GM12878 (cell line): ENCODE results near the gene POLR3G. TPM values are rescaled to one million over a fixed set of nuclear protein-coding genes. Genes with fewer than 3 reads are reported as not detected.

Source experiments
- ATAC-seq: fragments of 200-7000 bp; cut with Tn5 transposase; 3 replicates; pipeline ENCODE4 v1.9.1; 2020; ENCODE audit warnings: mild to moderate bottlenecking, moderate library complexity
- BruUV-seq: library from RNA; stranded (reverse); fragments of 400-500 nt; replicated peaks from 2 replicates; lab custom pipeline; 2021; lab: Mats Ljungman, UMichigan
- CTCF ChIA-PET: fragments of 300-600 bp; sonication (Branson Sonifier 250); formaldehyde crosslinking; extraction: SDS; loops from one replicate; lab custom pipeline; 2021; ENCODE audit warnings: inconsistent platforms; lab: Yijun Ruan, JAX
- POLR2A ChIA-PET: fragments of 350-600 bp; formaldehyde crosslinking; extraction: SDS; loops from one replicate; lab custom pipeline; 2021; ENCODE audit warnings: inconsistent platforms; lab: Charles Lee
- RAD21 ChIA-PET: fragments of 300-600 bp; sonication (Branson Sonifier 250); formaldehyde crosslinking; loops from one replicate; lab custom pipeline; 2023; ENCODE audit warnings: antibody characterized with exemption; ENCODE audit not compliant: unreplicated experiment; lab: Charles Lee
- SMC1A ChIA-PET: fragments of 300-600 bp; sonication (Branson Sonifier 250); formaldehyde crosslinking; loops from one replicate; lab custom pipeline; 2023; ENCODE audit not compliant: unreplicated experiment, uncharacterized antibody; lab: Charles Lee
- DNase-seq: peaks from one replicate; pipeline ENCODE4 v3.0.0-alpha.2; 2011; ENCODE audit warnings: low read depth, low spot score
- FAIRE-seq: peaks from 3 replicates; lab custom pipeline; 2011; peaks lifted over from hg19 to GRCh38; lab: Jason Lieb, UNC
- H2AFZ ChIP-seq: 2 replicates; pipeline ENCODE4 v1.6.0; 2011; ENCODE audit warnings: low read depth, low read length, control low read depth; ENCODE audit not compliant: control insufficient read depth
- H3K27ac ChIP-seq: 2 replicates; pipeline ENCODE4 v1.5.1; 2011; ENCODE audit warnings: control low read depth; ENCODE audit not compliant: control insufficient read depth, insufficient read depth
- H3K27me3 ChIP-seq, 2 experiments: replicated peaks in 1 of 2; 2 replicates each; pipeline versions ENCODE4 v1.6.0 to v1.6.1; 2011; ENCODE audit warnings: low read length in 1 of 2; ENCODE audit not compliant: control insufficient read depth in 2 of 2, insufficient read depth in 2 of 2
- H3K36me3 ChIP-seq, 2 experiments: 2 replicates each; pipeline ENCODE4 v1.5.1; 2011; ENCODE audit warnings: low read length in 1 of 2; ENCODE audit not compliant: control insufficient read depth in 2 of 2, insufficient read depth in 2 of 2
- H3K4me1 ChIP-seq: 2 replicates; pipeline ENCODE4 v1.6.1; 2011; ENCODE audit warnings: mild to moderate bottlenecking, low read length, moderate library complexity, mixed read lengths; ENCODE audit not compliant: control insufficient read depth, insufficient read depth
- H3K4me2 ChIP-seq: 2 replicates; pipeline ENCODE4 v1.6.0; 2011; ENCODE audit warnings: control low read depth; ENCODE audit not compliant: control insufficient read depth, insufficient read depth
- H3K4me3 ChIP-seq: fragments of 200-600 bp; sonication (generic); 2 replicates; pipeline ENCODE4 v1.5.1; 2016
- H3K79me2 ChIP-seq: 2 replicates; pipeline ENCODE4 v1.6.0; 2011; ENCODE audit warnings: low read length; ENCODE audit not compliant: control insufficient read depth, insufficient read depth
- H3K9ac ChIP-seq: 2 replicates; pipeline ENCODE4 v1.8.0; 2011; ENCODE audit warnings: low read length, control low read depth, mixed read lengths; ENCODE audit not compliant: control insufficient read depth, insufficient read depth
- H3K9me3 ChIP-seq: replicated peaks from 3 replicates; pipeline ENCODE4 v1.5.1; 2011; ENCODE audit warnings: mild to moderate bottlenecking, low read length; ENCODE audit not compliant: control insufficient read depth, insufficient read depth
- H4K20me1 ChIP-seq: 2 replicates; pipeline ENCODE4 v1.6.0; 2011; ENCODE audit not compliant: control insufficient read depth, insufficient read depth
- BCL11A ChIP-seq: IDR thresholded peaks from 2 replicates; pipeline ENCODE4 v1.6.1; 2011; ENCODE audit warnings: low read depth, low read length
- EZH2 ChIP-seq: IDR thresholded peaks from 2 replicates; pipeline ENCODE4 v1.6.1; 2012; ENCODE audit warnings: low read depth, mild to moderate bottlenecking, control low read depth, inconsistent platforms, low read length, borderline replicate concordance; ENCODE audit not compliant: control insufficient read depth
- FOS ChIP-seq: IDR thresholded peaks from 3 replicates; pipeline ENCODE4 v1.6.1; 2011; ENCODE audit warnings: borderline replicate concordance; ENCODE audit not compliant: insufficient read length; ENCODE audit errors: extremely low read depth
- HDAC6 ChIP-seq: fragments of 200-600 bp; sonication (generic); IDR thresholded peaks from one replicate; pipeline ENCODE4 v1.8.0; 2017; ENCODE audit warnings: antibody characterized with exemption; ENCODE audit not compliant: unreplicated experiment
- IKZF1 ChIP-seq: fragments of 450-650 bp; conservative IDR thresholded peaks from 2 replicates; pipeline ENCODE4 v1.6.1; 2017; ENCODE audit warnings: antibody characterized with exemption, mild to moderate bottlenecking
- SUPT20H ChIP-seq: IDR thresholded peaks from 2 replicates; pipeline ENCODE4 v1.6.1; 2011; ENCODE audit warnings: low read depth, mild to moderate bottlenecking, low read length, moderate library complexity, borderline replicate concordance; ENCODE audit not compliant: control insufficient read depth
- SUZ12 ChIP-seq: fragments of 200-600 bp; sonication (generic); IDR thresholded peaks from one replicate; pipeline ENCODE4 v1.6.1; 2018; ENCODE audit warnings: antibody characterized with exemption, mild to moderate bottlenecking; ENCODE audit not compliant: unreplicated experiment
- ZNF24 ChIP-seq: fragments of 450-650 bp; IDR thresholded peaks from 2 replicates; pipeline ENCODE4 v1.6.1; 2017; ENCODE audit warnings: antibody characterized with exemption, mild to moderate bottlenecking
- WGBS: methylation state at CpG from one replicate; pipeline ENCODE4 v1.1.6; 2016; ENCODE audit warnings: low lambda C conversion rate; ENCODE audit not compliant: insufficient replicate concordance, insufficient coverage; ENCODE audit errors: missing lambda C conversion rate; 5-methylcytosine and 5-hydroxymethylcytosine counted together
- in situ Hi-C: fragments of 300-500 bp; cut with MboI; formaldehyde crosslinking; loops from 9 replicates; pipeline ENCODE4 v1.14.3; 2018; ENCODE audit warnings: mixed read lengths
- intact Hi-C: fragments of 100-400 bp; cut with micrococcal nuclease; formaldehyde crosslinking; loops from one replicate; pipeline ENCODE4 v1.14.2; 2022; ENCODE audit not compliant: unreplicated experiment
- polyA plus RNA-seq, 11 experiments: library from polyadenylated mRNA; depleted of rRNA in 4 of 11; unstranded in 6 of 11; stranded (reverse) in 5 of 11; fragments of >200 nt; fragmentation: Nextera tagmentation in 4 of 11; fragmentation: Illumina TruSeq in 1 of 11; extraction: Ambion mirVana in 4 of 11; extraction: Trizol in 1 of 11; gene quantifications; 1 replicate in 1 of 11; 2 replicates in 10 of 11; pipeline versions ENCODE4 v1.2.1 to v1.2.3, GENCODE V29; 2011 to 2016; ENCODE audit warnings: inconsistent platforms in 2 of 11, missing spikeins in 2 of 11, low read depth in 1 of 11
- total RNA-seq, 4 experiments: library from RNA; depleted of rRNA in 3 of 4; stranded (reverse); fragments of >200 nt in 3 of 4; fragmentation: Illumina TruSeq in 1 of 4; extraction: Trizol in 1 of 4; gene quantifications; 2 replicates each; pipeline versions ENCODE4 v1.2.1 to v1.2.3, GENCODE V29; 2013 to 2021
- TF ChIP-seq, protein P1 (sequence below): IDR thresholded peaks from 2 replicates; pipeline ENCODE4 v1.6.1; 2012; ENCODE audit warnings: mild to moderate bottlenecking, low read depth, low read length
- TF ChIP-seq, protein P2 (sequence below): IDR thresholded peaks from 2 replicates; pipeline ENCODE4 v1.6.1; 2012; ENCODE audit warnings: low read length, inconsistent platforms

The POLR3G gene
- total and polyA plus RNA-seq, 10 of the 15 experiments (the other 5 are each of a cell fraction or from before 2014, with no cell fraction given) = 15.2 to 50.9 (median 27.5) TPM

DNA sequence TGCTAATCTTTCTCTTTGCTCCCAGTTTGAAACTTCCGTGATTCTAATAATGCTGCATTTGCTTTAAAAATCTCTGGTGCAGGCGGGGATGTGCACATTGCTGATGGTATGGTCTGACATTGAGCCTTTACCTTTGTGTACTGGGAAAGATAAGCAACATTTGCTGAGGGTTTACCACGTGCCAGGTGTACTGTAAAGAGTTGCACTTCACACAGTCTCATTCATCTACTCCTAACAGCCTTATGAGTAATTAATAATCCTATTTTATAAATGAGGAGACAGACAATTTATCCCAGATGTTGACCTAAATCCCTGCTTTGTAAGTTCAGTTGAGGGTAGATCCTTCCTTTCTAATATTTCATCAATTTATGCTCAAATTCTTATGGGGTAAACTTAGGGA is 83.2 kb downstream of the POLR3G start:
- Histone ChIP-seq H3K36me3 (no peaks in the 10 kb centered on the region), H3K4me3 (0 out of 2 replicates have a peak overlapping the region, but pooled peaks have one; percentile 43), H3K9ac (no peak overlapping the region), H3K27me3 (peaks cover 3 to 20% of the 10 kb centered on the region in 2 experiments; a peak in 2 of 4 replicates), H3K27ac (no peak overlapping the region), H4K20me1 (no peaks in the 10 kb centered on the region), H3K9me3 (no peaks in the 10 kb centered on the region), H3K79me2 (no peaks in the 10 kb centered on the region)
- in situ Hi-C loops = no loop called here
- 20% methylated on average over 3 of the region's 3 CpGs for WGBS
- POLR2A ChIA-PET = no interaction called here
- no peak for DNase-seq
- TF ChIP-seq IKZF1 = no peak
- 0 out of 2 replicates have a peak, but pooled peaks have one; percentile 55 for TF ChIP-seq EZH2
- TF ChIP-seq, all 136 proteins: peak for 1
- RAD21 ChIA-PET = no interaction called here
- CTCF ChIA-PET = no interaction called here
- no peak for FAIRE-seq
- ATAC-seq = no peak
- Histone ChIP-seq H2AFZ (no peak overlapping the region), H3K4me2 (no peak overlapping the region; the same call in 1 of the 2 replicates), H3K4me1 (no peaks in the 10 kb centered on the region)
- SMC1A ChIA-PET = no interaction called here
- intact Hi-C loops = no loop called here
- BruUV-seq = no TSS peak

DNA sequence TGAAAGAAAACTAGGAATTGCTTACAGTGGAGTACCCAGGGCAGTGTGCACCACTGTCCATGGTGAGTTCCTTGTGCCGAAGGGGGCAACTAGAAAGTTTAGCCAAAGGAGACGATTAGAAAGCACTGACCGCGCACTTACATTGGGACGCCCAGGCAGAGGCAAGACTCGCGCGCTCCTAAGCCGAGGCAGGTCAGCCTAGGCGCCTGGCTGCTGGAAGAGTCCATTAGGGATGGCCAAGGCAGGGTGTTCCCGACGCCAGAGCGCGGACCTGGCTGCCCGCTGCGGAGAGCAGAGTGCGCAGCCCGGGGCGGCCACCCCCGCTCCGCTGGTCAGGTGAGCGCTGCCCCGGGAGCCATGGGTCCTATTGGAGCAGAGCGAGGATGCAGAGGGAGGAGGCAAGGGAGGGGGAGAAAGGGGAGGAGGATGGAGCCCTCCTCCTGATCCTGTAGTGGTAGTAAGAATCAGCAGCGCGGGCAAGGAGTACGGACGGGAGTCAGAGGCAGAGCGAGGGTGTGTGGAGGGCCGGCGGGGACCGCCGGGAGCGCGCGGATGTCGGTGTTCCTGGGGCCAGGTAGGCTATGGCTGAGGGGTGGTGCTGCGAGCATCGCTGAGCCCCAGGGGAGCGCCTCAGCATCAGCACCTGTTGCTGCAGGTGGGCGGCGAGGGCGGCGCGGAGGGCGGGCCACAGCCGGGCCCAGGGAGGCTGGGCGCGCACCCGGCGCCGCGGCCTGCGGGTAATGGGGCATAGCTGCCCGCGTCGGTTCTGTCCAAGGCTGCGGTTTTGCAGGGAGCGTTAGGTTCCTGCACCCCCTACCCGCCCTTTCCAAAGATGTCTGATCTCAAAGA is 83.9 kb downstream of the POLR3G start, which contains the start of gene ADGRV1:
TSS of gene ADGRV1 (plus strand) at position 454 of the 849 bp plus-strand sequence. CDS start at position 553, 99 bp downstream.
- Histone ChIP-seq H3K27ac (no peak within 1 kb of the TSS), H3K4me3 (peak within 1 kb of the TSS; percentile 43; the same call in 1 of the 2 replicates), H4K20me1 (no peaks in the 10 kb centered on the region), H3K9ac (no peak within 1 kb of the TSS), H3K4me2 (peak within 1 kb of the TSS; percentile 79), H3K36me3 (no peaks in the 10 kb centered on the region), H3K79me2 (no peaks in the 10 kb centered on the region), H3K9me3 (no peaks in the 10 kb centered on the region), H3K27me3 (peaks cover 3 to 21% of the 10 kb centered on the region in 2 experiments; a peak in 2 of 4 replicates), H2AFZ (peak within 1 kb of the TSS; percentile 58), H3K4me1 (no peaks in the 10 kb centered on the region)
- FAIRE-seq = no peak
- WGBS = 32% methylated on average over 44 of the region's 60 CpGs
- DNase-seq = no peak
- BruUV-seq = no TSS peak
- intact Hi-C loops (no loop called here), in situ Hi-C loops (no loop called here)
- ChIA-PET POLR2A (no interaction called here), SMC1A (interaction anchor here (1.4 kb wide), 1 partner anchor 19 kb away, joined by 4 read pairs; no protein-coding TSS in a partner anchor), CTCF (no interaction called here), RAD21 (no interaction called here)
- ATAC-seq = peak; percentile 37
- TF ChIP-seq, protein P1, sequence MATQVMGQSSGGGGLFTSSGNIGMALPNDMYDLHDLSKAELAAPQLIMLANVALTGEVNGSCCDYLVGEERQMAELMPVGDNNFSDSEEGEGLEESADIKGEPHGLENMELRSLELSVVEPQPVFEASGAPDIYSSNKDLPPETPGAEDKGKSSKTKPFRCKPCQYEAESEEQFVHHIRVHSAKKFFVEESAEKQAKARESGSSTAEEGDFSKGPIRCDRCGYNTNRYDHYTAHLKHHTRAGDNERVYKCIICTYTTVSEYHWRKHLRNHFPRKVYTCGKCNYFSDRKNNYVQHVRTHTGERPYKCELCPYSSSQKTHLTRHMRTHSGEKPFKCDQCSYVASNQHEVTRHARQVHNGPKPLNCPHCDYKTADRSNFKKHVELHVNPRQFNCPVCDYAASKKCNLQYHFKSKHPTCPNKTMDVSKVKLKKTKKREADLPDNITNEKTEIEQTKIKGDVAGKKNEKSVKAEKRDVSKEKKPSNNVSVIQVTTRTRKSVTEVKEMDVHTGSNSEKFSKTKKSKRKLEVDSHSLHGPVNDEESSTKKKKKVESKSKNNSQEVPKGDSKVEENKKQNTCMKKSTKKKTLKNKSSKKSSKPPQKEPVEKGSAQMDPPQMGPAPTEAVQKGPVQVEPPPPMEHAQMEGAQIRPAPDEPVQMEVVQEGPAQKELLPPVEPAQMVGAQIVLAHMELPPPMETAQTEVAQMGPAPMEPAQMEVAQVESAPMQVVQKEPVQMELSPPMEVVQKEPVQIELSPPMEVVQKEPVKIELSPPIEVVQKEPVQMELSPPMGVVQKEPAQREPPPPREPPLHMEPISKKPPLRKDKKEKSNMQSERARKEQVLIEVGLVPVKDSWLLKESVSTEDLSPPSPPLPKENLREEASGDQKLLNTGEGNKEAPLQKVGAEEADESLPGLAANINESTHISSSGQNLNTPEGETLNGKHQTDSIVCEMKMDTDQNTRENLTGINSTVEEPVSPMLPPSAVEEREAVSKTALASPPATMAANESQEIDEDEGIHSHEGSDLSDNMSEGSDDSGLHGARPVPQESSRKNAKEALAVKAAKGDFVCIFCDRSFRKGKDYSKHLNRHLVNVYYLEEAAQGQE = no peak
- TF ChIP-seq SUPT20H (no peak), BCL11A (no peak), SUZ12 (peak; percentile 27), HDAC6 (peak; percentile 64), FOS (no peak), ZNF24 (no peak)
- TF ChIP-seq, protein P2, sequence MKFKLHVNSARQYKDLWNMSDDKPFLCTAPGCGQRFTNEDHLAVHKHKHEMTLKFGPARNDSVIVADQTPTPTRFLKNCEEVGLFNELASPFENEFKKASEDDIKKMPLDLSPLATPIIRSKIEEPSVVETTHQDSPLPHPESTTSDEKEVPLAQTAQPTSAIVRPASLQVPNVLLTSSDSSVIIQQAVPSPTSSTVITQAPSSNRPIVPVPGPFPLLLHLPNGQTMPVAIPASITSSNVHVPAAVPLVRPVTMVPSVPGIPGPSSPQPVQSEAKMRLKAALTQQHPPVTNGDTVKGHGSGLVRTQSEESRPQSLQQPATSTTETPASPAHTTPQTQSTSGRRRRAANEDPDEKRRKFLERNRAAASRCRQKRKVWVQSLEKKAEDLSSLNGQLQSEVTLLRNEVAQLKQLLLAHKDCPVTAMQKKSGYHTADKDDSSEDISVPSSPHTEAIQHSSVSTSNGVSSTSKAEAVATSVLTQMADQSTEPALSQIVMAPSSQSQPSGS = no peak
